ENCODE measurements around the gene PHGDH. TPM values are rescaled to one million over a fixed set of nuclear protein-coding genes. Genes with fewer than 3 reads are reported as not detected.
"Not testable (repeated sequence)": the region's sequence is repeated elsewhere in the genome, so short reads cannot be mapped to it uniquely, and the experiment has no call there.

PHGDH gene
- total RNA-seq, 2 donors from 2014 or later, result 14.5 to 33.9 TPM

GRCh38 chr1:119688810-119689209 is 22.9 kb upstream of the PHGDH start:
- ATAC-seq (no peak), DNase-seq (no peak)
- intact Hi-C loops (cut with DNase I), result no loop called here

GRCh38 chr1:119689511-119689910 is 22.2 kb upstream of the PHGDH start:
- DNase-seq, result no peak
- ATAC-seq, result no peak
- intact Hi-C loops (cut with DNase I), result no loop called here

- DNase-seq; intact Hi-C loops (cut with DNase I); ATAC-seq: not testable (repeated sequence)
Observed at GRCh38 chr1:119696863-119697262, 14.9 kb upstream of the PHGDH start.

GRCh38 chr1:119697598-119697997 is 14.1 kb upstream of the PHGDH start:
- DNase-seq (no peak), ATAC-seq (no peak)
- intact Hi-C loops (cut with DNase I), result no loop called here

- intact Hi-C loops (cut with DNase I), result no loop called here
- no peak for ATAC-seq
- no peak for DNase-seq
Observed at GRCh38 chr1:119700326-119700725, 11.4 kb upstream of the PHGDH start.

GRCh38 chr1:119701659-119702058 is 10.1 kb upstream of the PHGDH start:
- DNase-seq (no peak), ATAC-seq (no peak)
- intact Hi-C loops (cut with DNase I), result no loop called here

- ATAC-seq (no peak), DNase-seq (no peak)
- intact Hi-C loops (cut with DNase I), result no loop called here
Observed at GRCh38 chr1:119702384-119702783, 9.3 kb upstream of the PHGDH start.

GRCh38 chr1:119703666-119704450 is 7.9 kb upstream of the PHGDH start:
- ATAC-seq, result no peak
- no peak for DNase-seq
- intact Hi-C loops (cut with DNase I), result no loop called here

GRCh38 chr1:119706599-119706998 is 5.1 kb upstream of the PHGDH start:
- DNase-seq, ATAC-seq: not testable (repeated sequence)

GRCh38 chr1:119711356-119711803 is 354 bp upstream of the PHGDH start:
- DNase-seq; ATAC-seq; intact Hi-C loops (cut with DNase I): not testable (repeated sequence)

More at GRCh38 chr1:119706599-119706998, 5.1 kb upstream of the PHGDH start:
- intact Hi-C loops (cut with DNase I), result not testable (repeated sequence)

- DNase-seq, result peak; percentile 82
- ATAC-seq, result peak; percentile 86 to 92
- intact Hi-C loops (cut with DNase I), result no loop called here
Observed at GRCh38 chr1:119712342-119713038, 756 bp downstream of the PHGDH start.

- DNase-seq (no peak), ATAC-seq (peak in 1 of 2 donors; percentile 8)
- intact Hi-C loops (cut with DNase I), result no loop called here
Observed at GRCh38 chr1:119713039-119713748, 1.5 kb downstream of the PHGDH start.

- no peak for DNase-seq
- ATAC-seq, result peak; percentile 15 to 27
- intact Hi-C loops (cut with DNase I), result no loop called here
Observed at GRCh38 chr1:119713749-119714456, 2.2 kb downstream of the PHGDH start.

GRCh38 chr1:119714583-119714982 is 2.8 kb downstream of the PHGDH start:
- intact Hi-C loops (cut with DNase I), result no loop called here
- ATAC-seq, result peak in 1 of 2 donors; percentile 25
- no peak for DNase-seq

GRCh38 chr1:119715542-119715941 is 3.8 kb downstream of the PHGDH start:
- DNase-seq (no peak), ATAC-seq (no peak)
- intact Hi-C loops (cut with DNase I), result no loop called here

GRCh38 chr1:119718409-119718808 is 6.7 kb downstream of the PHGDH start:
- intact Hi-C loops (cut with DNase I), result no loop called here
- ATAC-seq, result no peak
- DNase-seq, result no peak

GRCh38 chr1:119718972-119719371 is 7.2 kb downstream of the PHGDH start:
- intact Hi-C loops (cut with DNase I), result no loop called here
- ATAC-seq, result no peak

GRCh38 chr1:119720866-119721440 is 9.2 kb downstream of the PHGDH start:
- ATAC-seq (no peak), DNase-seq (no peak)
- intact Hi-C loops (cut with DNase I), result no loop called here

More at GRCh38 chr1:119718972-119719371, 7.2 kb downstream of the PHGDH start:
- no peak for DNase-seq

GRCh38 chr1:119721896-119722295 is 10.2 kb downstream of the PHGDH start:
- no peak for DNase-seq
- intact Hi-C loops (cut with DNase I), result no loop called here
- no peak for ATAC-seq

Measured in left cardiac atrium (tissue), 4 donors.